ENCODE measurements around the gene DAB1.

DAB1 gene

GRCh38 chr1:57311411-57311810 lies 112.4 kb downstream of the DAB1 start:
- DNase-seq, result no peak

GRCh38 chr1:57311006-57311405 lies 112.9 kb downstream of the DAB1 start:
- no peak for DNase-seq

GRCh38 chr1:57309630-57310029 lies 114.2 kb downstream of the DAB1 start:
- no peak for DNase-seq

- no peak for DNase-seq
Measured at GRCh38 chr1:57307392-57308170, 116.3 kb downstream of the DAB1 start.

- no peak for DNase-seq
Measured at GRCh38 chr1:57304591-57304990, 119.3 kb downstream of the DAB1 start.

DNA sequence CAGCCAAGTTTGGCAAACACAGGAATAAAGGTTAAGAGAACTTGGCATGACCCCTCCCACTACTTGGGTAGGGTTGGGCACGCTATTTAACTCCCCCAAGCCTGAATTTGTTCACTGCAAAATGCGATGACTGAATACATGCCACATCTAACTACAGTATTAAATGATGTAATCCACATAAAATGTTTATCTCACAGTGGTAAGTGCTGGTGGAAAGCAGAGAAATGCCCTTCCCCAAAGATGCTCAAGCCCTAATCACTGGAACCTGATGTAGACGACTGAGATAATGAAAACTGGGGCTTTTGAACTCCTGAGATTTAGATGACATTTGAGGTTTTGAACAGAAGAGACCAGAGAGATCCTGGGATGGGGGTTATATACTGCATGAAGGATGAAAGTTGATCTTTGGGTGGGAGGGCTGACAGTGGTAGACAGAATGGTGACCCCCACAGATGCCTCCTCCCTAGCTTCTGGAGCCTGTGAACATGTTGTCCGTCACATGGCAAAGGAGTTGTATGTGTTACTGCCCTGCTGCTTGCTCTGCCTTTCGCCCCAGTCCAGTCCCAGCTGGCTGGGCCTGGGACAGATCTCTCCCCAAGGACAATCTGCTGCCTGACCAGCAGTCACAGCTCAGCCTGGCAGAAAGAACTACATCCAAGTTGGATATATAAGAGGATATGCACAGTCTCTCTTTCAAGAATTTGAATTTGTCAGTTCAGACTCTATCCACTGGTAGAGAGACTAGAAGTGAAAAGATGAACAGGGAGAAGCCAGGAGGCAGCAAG lies 120.9 kb downstream of the DAB1 start:
- no peak for DNase-seq

DNA sequence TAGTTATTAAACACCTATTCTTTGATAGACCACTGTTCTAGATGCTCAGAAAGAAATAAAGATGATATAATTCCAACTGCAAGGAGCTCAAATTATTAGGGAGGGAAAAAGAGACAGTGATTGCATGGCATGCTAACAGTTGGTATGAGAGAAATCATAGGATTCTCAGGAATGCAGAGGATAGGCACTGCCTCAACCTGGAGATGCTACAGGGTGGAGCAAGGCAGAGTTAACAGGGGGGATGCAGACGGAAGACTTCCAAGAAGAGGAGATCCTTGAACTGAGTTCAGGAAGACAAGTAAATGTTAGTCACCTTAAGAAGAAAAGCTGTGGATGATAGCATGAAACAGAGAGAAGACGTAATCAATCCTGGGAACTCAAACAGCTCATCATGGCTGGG lies 123.7 kb downstream of the DAB1 start:
- no peak for DNase-seq

DNA sequence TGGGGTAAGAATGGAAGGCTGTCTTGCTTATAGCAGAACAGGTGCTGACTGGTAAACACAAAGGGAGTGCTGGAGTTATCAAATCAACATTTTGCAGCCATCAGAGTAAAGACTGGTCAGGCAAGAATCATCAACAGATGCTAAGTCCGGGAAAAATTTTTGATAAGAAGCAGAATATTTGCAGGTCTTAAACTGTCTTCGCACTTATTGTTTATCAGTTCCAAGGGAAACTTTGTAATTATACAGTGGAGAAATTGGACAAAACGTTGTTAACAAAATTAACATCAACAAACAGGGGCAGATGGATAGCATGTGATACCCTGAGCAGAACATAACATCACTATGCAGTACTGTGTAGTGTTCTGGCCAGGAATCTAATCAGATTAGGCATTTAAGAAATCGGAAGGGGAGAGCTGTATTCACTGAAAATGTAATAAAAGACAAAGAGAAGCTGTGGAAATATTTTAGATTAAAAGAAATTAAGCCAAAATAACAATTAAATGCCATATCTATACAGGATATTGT lies 127.1 kb downstream of the DAB1 start:
- DNase-seq, result no peak

- DNase-seq, result no peak
Measured at GRCh38 chr1:57295326-57295725, 128.5 kb downstream of the DAB1 start.

GRCh38 chr1:57294177-57294576 lies 129.7 kb downstream of the DAB1 start:
- no peak for DNase-seq

DNA sequence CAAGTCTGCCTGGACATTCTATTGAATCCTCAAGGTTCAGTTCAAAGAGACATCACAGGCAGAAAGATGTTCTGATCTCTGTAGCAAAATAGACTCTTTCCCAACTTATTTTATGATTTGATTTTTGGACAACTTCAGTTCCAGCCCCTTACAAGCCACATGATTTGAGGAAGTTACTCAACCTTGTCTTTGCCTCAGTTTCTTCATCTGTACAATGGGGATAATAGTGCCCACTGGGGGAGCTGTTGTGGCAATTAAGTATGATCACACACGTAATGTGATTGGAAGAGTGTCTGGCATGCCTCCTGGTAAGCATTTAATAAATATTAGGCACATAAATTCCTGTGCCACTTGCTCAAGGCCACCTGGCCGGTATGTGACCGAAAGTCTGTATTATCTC lies 130.6 kb downstream of the DAB1 start:
- no peak for DNase-seq

DNA sequence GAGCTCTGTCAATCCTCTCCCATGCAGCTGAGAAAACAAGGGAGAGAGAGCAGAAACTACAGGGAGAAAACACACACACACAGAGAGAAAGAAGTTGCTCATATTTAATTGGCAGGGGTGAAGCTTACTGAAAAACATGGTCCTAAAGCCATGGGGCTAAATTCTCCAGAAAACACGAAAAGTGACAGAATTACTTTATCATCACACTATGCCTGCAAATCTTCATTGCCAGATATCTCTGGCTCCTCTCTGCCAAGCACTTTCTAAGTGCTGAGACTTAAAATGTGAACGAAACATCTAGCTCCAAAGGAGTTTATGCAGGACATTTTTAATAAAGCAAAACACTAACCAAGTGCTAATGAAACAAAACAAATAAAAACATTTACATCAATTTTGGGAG lies 134.1 kb downstream of the DAB1 start:
- no peak for DNase-seq

DNA sequence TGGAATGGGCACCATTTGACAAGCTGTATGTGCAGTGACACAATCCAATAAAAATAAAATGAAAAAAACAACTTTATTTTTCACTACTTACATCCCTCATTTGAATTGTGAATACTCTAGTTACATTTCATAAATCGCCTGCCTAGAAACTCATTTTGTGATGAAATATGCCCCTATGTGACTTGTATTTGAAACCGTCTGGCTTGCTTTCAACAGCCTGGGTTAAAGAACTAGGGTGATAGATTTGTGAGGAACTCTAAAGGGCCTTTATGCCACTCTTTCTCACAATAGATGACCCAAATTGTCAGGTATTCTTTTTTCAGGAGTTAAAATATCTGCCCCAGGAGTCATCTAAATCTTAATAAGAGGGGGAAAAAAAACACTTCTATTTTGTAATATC lies 137.9 kb downstream of the DAB1 start:
- no peak for DNase-seq

DNA sequence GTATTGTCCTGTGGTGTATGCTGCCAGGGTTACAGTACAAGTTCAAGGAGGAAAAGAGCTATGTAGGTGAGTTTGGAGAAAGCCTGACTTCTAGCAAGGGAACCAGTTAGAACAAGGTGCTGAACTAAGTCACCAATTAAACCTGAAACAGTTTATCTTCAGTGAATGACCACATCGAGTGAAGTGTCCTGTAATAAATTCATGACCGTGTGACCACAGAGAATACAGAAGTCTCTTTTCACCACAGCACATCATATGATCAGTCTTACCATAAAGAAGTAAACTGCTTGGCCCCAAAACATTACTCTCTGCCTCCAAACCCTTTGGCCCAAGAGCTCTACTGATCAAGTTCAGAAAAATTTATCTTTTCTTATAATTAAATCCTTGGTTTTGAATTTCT lies 141.4 kb downstream of the DAB1 start:
- DNase-seq, result no peak

DNA sequence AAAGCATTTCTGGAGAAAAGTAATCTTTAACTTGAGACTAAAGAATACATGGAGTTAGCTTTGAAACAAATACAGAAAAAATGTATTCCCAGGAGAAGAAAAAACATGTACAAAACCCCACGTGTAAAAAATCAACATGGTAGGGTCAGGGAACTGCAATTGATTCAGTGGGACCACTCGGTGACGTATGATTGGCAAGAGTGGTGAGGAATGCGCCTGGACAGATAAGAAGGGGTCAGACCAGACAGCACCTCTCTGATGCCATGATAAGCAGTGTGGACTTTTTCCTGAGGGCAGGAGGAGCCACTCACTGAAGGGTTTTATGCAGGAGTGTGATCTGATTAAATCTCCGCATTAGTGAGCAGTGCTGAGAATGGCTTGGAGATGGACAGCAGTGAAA lies 142.5 kb downstream of the DAB1 start:
- no peak for DNase-seq

- DNase-seq, result no peak
Measured at GRCh38 chr1:57279909-57280666, 143.8 kb downstream of the DAB1 start.

DNA sequence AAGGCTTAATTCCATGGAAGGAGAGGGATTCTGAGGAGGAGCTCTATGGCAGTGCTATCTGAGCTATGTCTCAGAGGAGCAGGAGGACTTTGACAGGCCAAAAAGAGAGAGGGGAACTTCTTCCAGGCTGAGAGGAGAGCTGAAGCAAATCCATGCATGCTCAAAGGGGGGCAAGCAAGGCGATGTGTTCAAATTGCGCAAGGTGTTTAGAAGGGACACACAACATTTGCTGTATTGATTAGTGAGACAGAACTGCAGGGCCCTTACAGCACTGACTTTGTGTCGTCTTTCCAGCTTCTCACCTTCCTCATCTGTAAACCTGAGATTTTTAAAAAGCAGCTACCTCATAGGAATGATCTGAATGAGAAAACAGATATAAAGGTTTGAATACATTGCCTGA lies 145.3 kb downstream of the DAB1 start:
- DNase-seq, result no peak

DNA sequence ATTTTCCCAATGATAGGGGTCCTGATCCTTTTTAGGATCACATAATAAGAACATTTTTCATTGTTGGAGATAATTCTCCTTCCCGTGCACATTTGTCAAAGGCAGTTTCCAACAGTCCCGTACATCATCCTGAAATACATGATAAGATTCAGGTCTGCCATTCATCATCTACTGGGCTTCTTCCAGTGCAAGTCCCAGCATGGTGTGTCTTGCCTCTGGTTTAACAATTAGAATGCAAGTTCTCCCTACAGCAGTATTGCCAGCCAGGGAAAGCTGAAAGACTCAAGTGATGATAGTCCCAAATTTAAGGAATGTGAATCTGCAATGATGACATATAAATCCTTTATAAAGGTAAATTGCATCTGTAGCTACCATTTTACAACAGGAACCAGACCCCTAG lies 146.2 kb downstream of the DAB1 start:
- no peak for DNase-seq

DNA sequence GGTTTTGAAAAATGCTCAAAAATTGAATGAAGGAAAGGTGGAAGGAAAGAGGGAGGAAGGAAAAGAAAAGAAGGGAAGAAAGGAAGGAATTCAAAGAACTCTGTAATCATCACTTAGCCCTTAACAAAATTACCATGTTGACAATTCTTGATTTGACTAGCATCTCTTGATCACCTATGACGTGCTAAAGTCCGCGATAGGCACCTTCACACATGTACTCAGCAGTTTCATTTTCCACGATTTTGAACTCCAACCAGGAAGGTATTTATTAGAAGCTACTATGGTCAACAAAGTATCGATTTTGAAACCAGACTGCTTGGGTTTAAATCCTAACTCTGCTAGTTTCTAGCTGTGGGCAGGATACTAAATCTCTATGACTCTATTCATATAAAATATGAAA lies 146.9 kb downstream of the DAB1 start:
- no peak for DNase-seq

DNA sequence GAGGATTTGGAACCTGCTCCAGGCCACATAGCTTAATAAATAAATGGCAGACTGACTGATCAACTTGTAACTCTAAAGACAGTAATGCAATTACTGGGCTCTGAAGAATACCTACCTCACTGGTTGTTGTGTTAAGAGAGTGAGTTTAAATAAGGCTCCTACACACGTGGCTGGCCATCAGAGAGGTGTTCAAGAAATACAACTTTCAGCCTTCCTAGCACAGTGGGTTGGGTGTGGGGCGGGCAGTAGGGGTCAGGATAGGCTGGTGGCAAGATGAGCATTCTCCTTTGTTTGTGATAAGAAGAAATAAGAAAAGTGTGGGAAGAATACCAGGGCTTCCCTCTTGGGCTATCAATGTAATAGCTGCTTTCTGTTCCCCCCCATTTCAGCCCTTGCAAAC lies 151.3 kb downstream of the DAB1 start:
- DNase-seq, result no peak

DNA sequence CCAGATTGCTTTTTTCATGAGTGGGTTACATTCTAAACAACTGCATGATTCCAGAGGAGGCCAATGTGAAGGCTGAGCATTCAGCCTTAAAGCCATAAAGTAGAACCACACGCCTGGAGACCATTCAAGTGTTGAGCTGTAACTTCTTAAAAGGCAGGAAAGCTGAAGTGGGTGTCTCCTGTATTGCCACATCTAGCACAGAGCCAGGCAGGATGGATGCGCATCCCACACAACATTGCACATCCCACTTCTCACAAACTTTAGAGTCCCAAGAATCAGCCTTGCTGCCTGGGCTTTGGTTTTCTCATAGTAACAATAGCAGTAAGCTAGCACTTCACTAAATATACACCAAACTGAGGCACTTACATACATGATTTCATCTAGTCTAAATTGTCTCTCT lies 151.7 kb downstream of the DAB1 start:
- DNase-seq, result no peak

GRCh38 chr1:57270927-57271698 lies 152.7 kb downstream of the DAB1 start:
- DNase-seq, result no peak

Measured in SIG-M5 (cell line).